Osteoblast (primary cell): ENCODE data around the gene ERBB4. TPM values are rescaled to one million over a fixed set of nuclear protein-coding genes. Genes with fewer than 3 reads are reported as not detected.

ENCODE experiments used
- DNase-seq: peaks from one replicate; pipeline ENCODE4 v3.0.0; 2011; ENCODE audit warnings: low spot score, mixed read lengths; ENCODE audit not compliant: insufficient read length; ENCODE audit errors: missing footprints
- H2AFZ ChIP-seq: 2 replicates; pipeline ENCODE4 v1.6.0; 2011; ENCODE audit warnings: mild to moderate bottlenecking, low read length
- H3K27ac ChIP-seq: 2 replicates; pipeline ENCODE4 v1.5.1; 2011; ENCODE audit warnings: mild to moderate bottlenecking, low read depth, low read length, moderate library complexity
- H3K27me3 ChIP-seq: 2 replicates; pipeline ENCODE4 v1.6.0; 2012; ENCODE audit warnings: mild to moderate bottlenecking, control low read depth, inconsistent platforms, low read length, moderate library complexity; ENCODE audit not compliant: insufficient read depth
- H3K36me3 ChIP-seq: 2 replicates; pipeline ENCODE4 v1.5.1; 2011; ENCODE audit warnings: mild to moderate bottlenecking, low read length, control low read depth, moderate library complexity; ENCODE audit not compliant: insufficient read depth
- H3K4me1 ChIP-seq: 2 replicates; pipeline ENCODE4 v1.5.1; 2011; ENCODE audit warnings: mild to moderate bottlenecking, low read length, control low read depth, moderate library complexity; ENCODE audit not compliant: insufficient read depth
- H3K4me2 ChIP-seq: 2 replicates; pipeline ENCODE4 v1.6.0; 2011; ENCODE audit warnings: mild to moderate bottlenecking, low read length; ENCODE audit not compliant: insufficient read depth
- H3K4me3 ChIP-seq: fragments of 200-600 bp; sonication (generic); 3 replicates; pipeline ENCODE4 v1.5.1; 2012; ENCODE audit warnings: mild to moderate bottlenecking, low read length, inconsistent platforms; ENCODE audit not compliant: insufficient read depth
- H3K79me2 ChIP-seq: 2 replicates; pipeline ENCODE4 v1.6.0; 2012; ENCODE audit warnings: mild to moderate bottlenecking, low read length, control low read depth, inconsistent platforms; ENCODE audit not compliant: insufficient read depth
- H3K9me3 ChIP-seq: 2 replicates; pipeline ENCODE4 v1.5.1; 2011; ENCODE audit warnings: low read depth, low read length, control low read depth
- H4K20me1 ChIP-seq: 2 replicates; pipeline ENCODE4 v1.6.0; 2012; ENCODE audit warnings: mild to moderate bottlenecking, low read length, control low read depth; ENCODE audit not compliant: insufficient read depth
- CTCF ChIP-seq: IDR thresholded peaks from 2 replicates; pipeline ENCODE4 v1.5.1; 2011; ENCODE audit warnings: mild to moderate bottlenecking, low read depth, low read length, moderate library complexity; ENCODE audit errors: extremely low read depth
- total RNA-seq: library from RNA; depleted of rRNA; stranded (reverse); fragments of >200 nt; gene quantifications from 2 replicates; pipeline ENCODE4 v1.2.3, GENCODE V29; 2012

Gene ERBB4
- total RNA-seq, 1 donor, result under 0.01 TPM

- H3K9me3 ChIP-seq, result no peaks in the 10 kb centered on the region
- H3K27ac ChIP-seq, result no peak overlapping the region
- no peaks in the 10 kb centered on the region for H3K36me3 ChIP-seq
- H3K4me1 ChIP-seq, result peaks cover 14% of the 10 kb centered on the region
- H3K27me3 ChIP-seq, result no peaks in the 10 kb centered on the region
- no peak for DNase-seq
- H3K4me2 ChIP-seq, result no peak overlapping the region
- TF ChIP-seq CTCF, result no peak
- no peaks in the 10 kb centered on the region for H3K79me2 ChIP-seq
- H2AFZ ChIP-seq, result no peak overlapping the region
- no peaks in the 10 kb centered on the region for H4K20me1 ChIP-seq
- H3K4me3 ChIP-seq, result no peak overlapping the region
Observed at GRCh38 chr2:212142631-212143030, 396.0 kb downstream of the ERBB4 start.

GRCh38 chr2:212141499-212141898, 397.1 kb downstream of the ERBB4 start:
- DNase-seq, result no peak
- Histone ChIP-seq H2AFZ (no peak overlapping the region), H3K9me3 (no peaks in the 10 kb centered on the region), H3K4me3 (no peak overlapping the region), H4K20me1 (no peaks in the 10 kb centered on the region), H3K4me1 (peaks cover 14% of the 10 kb centered on the region), H3K27ac (no peak overlapping the region), H3K4me2 (no peak overlapping the region), H3K79me2 (no peaks in the 10 kb centered on the region), H3K36me3 (no peaks in the 10 kb centered on the region), H3K27me3 (no peaks in the 10 kb centered on the region)
- no peak for TF ChIP-seq CTCF

- H3K9me3 ChIP-seq, result no peaks in the 10 kb centered on the region
- no peak overlapping the region for H3K27ac ChIP-seq
- DNase-seq, result no peak
- H3K4me2 ChIP-seq, result no peak overlapping the region
- TF ChIP-seq CTCF, result no peak
- no peaks in the 10 kb centered on the region for H3K27me3 ChIP-seq
- no peaks in the 10 kb centered on the region for H3K79me2 ChIP-seq
- peak overlapping the region; percentile 25 for H2AFZ ChIP-seq
- H3K4me1 ChIP-seq, result no peaks in the 10 kb centered on the region
- no peaks in the 10 kb centered on the region for H4K20me1 ChIP-seq
- no peak overlapping the region for H3K4me3 ChIP-seq
- H3K36me3 ChIP-seq, result no peaks in the 10 kb centered on the region
Observed at GRCh38 chr2:212136216-212136795, 402.3 kb downstream of the ERBB4 start.

- H3K27ac ChIP-seq, result no peak overlapping the region
- H3K4me2 ChIP-seq, result no peak overlapping the region
- no peak overlapping the region for H3K4me3 ChIP-seq
- H3K79me2 ChIP-seq, result no peaks in the 10 kb centered on the region
- no peaks in the 10 kb centered on the region for H3K9me3 ChIP-seq
- no peaks in the 10 kb centered on the region for H4K20me1 ChIP-seq
- TF ChIP-seq CTCF, result no peak
- no peaks in the 10 kb centered on the region for H3K4me1 ChIP-seq
- no peak overlapping the region for H2AFZ ChIP-seq
- no peaks in the 10 kb centered on the region for H3K27me3 ChIP-seq
- no peaks in the 10 kb centered on the region for H3K36me3 ChIP-seq
- DNase-seq, result no peak
Observed at GRCh38 chr2:212135739-212136138, 402.9 kb downstream of the ERBB4 start.
